ENCODE results near the gene ACIN1.

The ACIN1 gene

GRCh38 chr14:23080474-23080873 lies 14.5 kb downstream of the ACIN1 start:
- TF ChIP-seq CTCF (IDR thresholded peaks at IDR 0.05) = no peak

- no peak for TF ChIP-seq CTCF (IDR thresholded peaks at IDR 0.05)
These were observed 15.2 kb downstream of the ACIN1 start for GRCh38 chr14:23079716-23080115.

DNA sequence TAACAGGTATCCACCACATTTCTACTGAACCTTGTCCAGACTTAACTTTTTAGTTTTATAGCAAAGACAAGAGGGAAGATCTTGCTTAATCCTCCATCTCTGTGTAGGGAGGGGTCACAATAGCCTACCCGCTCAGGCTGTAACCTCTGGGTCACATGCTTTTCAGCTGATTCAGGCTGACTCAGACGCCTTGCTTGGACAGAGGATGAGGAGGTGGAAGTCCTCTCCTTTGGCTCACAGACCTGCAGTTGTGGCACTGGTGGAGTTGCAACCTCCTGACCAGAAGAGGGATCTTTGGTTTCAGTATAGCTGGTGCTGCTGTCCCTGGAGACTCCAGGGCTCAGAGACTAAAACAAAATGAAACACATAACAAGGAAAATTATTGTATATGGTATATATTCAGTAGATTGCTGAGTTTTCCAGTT lies 16.2 kb downstream of the ACIN1 start:
- TF ChIP-seq CTCF (IDR thresholded peaks at IDR 0.05) = no peak

DNA sequence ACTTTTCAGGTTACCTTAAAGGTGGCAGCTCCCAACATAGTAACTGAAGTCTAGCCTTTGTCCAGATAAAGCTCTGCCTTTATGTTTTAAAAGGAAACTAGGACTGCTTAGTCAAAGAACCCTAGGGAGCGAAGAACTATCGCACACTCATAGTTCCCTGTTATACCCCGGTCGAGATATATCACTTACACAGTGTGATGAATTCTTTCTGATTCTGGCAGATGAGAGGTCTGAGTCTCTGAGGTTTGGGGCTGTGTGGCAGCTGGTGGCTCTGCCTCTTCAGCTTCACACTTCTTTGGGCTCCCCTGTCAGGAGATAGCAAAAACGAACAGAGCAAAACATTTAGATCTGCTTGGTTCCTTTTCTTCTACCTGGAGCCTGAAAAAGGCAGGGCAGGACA lies 17.0 kb downstream of the ACIN1 start:
- no peak for TF ChIP-seq CTCF (IDR thresholded peaks at IDR 0.05)

GRCh38 chr14:23076785-23077408 lies 18.0 kb downstream of the ACIN1 start:
- TF ChIP-seq CTCF (IDR thresholded peaks at IDR 0.05) = peak; percentile 77

DNA sequence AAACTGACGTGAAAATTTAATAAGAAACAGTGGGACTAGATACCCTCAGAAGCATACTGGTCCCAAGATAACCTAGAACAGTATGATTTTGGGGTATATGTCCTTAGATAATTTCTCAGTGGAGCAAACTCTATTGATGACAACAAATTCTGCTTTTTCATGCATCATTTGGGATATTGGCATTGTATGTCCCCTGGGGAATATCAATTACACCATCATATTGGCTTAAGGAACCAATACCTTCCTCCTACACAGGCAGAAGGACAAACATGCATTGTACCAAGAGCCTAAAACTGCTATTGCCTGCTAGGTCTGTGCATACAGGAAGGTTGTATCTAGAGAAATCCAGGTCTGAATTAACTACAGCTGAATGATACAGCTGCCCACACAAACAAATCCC lies 20.0 kb downstream of the ACIN1 start:
- no peak for TF ChIP-seq CTCF (IDR thresholded peaks at IDR 0.05)

- no peak for TF ChIP-seq CTCF (IDR thresholded peaks at IDR 0.05)
These were observed 22.9 kb downstream of the ACIN1 start for GRCh38 chr14:23071921-23072539.
